Epidermal melanocyte (primary cell): ENCODE measurements around the gene PRDM1.

Source experiments
- DNase-seq: peaks from one replicate; pipeline ENCODE4 v3.0.0; 2011; ENCODE audit warnings: low spot score; ENCODE audit not compliant: insufficient read length

PRDM1 gene

DNA sequence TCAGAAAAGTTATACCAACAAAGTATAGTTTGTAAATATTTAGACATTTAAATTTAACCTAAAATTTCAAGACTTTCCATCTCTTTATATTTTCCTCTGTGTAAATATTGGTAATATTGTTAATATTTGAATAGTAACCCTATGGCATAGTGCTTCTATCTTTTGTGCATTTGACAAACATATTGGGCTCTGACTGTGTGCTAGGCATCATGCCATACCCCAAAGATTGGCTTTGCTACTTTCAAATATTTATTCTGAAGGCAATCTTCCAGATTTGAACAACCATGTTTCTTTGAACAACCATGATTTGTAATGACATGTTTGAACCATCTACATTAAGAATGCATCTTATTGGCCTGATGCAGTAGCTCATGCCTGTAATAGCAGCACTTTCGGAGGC lies 15.5 kb upstream of the PRDM1 start:
- no peak for DNase-seq

- no peak for DNase-seq
These were observed 13.5 kb upstream of the PRDM1 start for GRCh38 chr6:106072501-106073090.

GRCh38 chr6:106074146-106074545 lies 12.0 kb upstream of the PRDM1 start:
- DNase-seq, result no peak

DNA sequence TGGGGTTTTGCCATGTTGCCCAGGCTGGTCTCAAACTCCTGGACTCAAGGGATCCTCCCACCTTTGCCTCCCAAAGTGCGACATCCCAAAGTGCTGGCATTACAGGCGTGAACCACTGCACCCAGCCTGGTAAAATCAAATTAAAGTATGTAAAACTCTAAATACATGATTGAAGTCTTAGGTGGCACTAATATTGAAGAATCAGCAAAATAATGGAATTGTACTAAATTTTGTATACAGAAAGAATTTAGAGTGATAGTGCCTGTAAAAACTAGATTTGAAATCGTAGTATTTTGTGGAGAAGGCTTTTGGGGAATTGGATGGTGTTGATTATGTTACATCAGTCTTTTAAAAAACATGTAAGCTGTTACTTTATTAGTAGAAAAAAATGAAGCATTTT lies 10.0 kb upstream of the PRDM1 start:
- no peak for DNase-seq

DNA sequence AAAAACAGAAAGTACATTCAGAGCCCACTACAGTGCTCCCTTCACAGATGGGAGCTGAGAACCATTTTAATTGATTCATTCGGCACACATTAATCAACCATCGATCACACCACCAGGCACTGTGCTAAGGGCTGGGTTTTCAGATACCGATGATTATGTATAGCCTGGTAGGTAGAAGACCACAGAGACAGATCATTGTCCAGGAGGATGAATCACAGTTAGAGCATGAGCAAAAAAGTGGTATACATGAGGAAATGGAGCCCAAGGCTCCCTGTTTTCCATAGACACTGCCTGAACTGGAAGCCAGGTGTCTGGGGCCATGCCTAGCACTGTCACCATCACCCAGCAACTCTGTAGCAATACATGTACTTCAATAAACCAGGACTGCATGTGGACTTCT lies 9.0 kb upstream of the PRDM1 start:
- DNase-seq, result no peak

GRCh38 chr6:106077881-106078280 lies 8.3 kb upstream of the PRDM1 start:
- DNase-seq, result no peak

GRCh38 chr6:106079961-106080762 lies 6.0 kb upstream of the PRDM1 start:
- DNase-seq, result no peak

DNA sequence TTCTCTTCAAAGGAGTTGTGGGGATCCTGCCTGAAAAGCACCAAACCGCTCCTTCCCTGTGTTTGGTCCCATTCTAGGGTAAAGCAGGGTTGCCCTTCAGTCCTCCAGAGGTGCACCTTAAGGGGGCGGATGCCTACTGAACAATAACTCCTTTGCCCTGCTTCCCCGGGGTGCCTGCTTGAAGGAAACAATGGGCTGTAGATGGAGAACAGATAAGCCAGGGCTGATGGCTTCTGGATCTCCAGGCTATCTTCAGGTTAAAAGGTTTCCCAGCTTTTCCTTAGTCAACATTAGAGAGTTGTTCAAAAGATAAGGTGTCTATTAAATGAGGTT lies 5.4 kb upstream of the PRDM1 start:
- no peak for DNase-seq

DNA sequence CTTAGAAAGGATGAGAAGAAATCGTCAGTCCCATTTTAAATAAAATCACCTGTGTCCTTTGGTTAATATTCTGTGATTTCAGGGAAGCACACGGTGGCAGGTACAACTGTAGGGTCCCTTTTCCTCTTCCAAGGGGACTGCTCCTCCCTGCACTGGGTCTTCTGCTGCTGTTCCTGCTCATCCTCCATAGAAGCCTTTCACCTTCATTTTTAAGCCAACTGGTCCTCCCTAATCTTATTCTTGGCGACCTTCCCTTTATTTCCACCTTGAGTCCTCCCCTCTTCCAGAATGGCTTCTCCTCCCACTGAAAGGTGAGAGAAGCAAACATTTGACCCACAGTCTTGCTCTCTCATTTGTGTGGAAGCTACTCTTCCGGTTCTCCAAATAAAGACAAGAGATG lies 4.4 kb upstream of the PRDM1 start:
- DNase-seq, result no peak

- no peak for DNase-seq
These were observed 3.3 kb upstream of the PRDM1 start for GRCh38 chr6:106082735-106083398.

GRCh38 chr6:106083618-106084017 lies 2.5 kb upstream of the PRDM1 start:
- DNase-seq, result no peak

GRCh38 chr6:106084106-106084988 lies 1.8 kb upstream of the PRDM1 start:
- peak; percentile 38 for DNase-seq

DNA sequence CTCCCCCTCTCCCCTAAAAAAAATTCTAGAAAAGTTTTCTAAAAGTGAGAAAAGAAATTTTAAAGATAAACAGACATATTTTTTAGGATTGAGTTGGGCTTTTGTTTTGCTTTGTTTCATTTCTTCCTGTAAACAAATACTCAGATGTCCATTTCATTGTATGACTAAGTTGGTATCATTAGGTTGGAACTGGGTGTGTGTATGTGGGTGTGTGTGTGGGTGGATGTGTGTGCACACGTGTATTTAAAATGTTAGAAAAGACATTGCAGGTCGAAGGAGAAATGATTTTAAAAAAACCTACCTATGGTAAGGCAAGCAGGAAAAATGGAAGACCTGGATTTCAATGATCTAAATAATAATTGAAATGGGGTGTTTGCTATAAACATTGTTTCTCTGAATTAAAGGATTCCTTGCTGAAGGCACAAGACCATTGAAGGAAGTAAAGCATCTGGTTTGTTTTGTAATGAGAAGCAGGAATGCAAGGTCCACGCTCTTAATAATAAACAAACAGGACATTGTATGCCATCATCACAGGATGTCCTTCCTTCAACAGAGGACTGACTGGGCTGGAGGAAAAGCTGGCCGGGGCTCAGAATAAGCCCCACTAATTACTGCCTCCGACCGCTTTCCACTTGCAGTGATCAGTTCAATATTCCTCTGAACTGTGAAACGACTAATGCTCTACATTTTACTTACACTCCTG lies 996 bp upstream of the PRDM1 start:
- peak; percentile 45 for DNase-seq

DNA sequence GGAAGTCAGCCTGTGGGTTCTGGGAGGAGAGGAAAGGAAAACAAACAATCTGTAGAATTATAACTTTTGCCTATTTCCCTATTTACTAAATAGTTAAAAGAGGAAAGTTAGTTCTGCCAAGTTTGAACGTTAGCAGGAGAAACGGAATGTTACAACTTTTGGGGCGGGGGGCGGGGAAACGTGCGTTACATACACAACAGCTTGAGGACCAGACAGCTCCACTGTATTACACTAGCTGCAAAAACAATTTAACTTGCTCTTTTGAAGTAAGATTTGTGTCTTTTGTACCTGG lies 498 bp upstream of the PRDM1 start:
- DNase-seq, result no peak

- no peak for DNase-seq
These were observed 659 bp downstream of the PRDM1 start for GRCh38 chr6:106086814-106087175.

DNA sequence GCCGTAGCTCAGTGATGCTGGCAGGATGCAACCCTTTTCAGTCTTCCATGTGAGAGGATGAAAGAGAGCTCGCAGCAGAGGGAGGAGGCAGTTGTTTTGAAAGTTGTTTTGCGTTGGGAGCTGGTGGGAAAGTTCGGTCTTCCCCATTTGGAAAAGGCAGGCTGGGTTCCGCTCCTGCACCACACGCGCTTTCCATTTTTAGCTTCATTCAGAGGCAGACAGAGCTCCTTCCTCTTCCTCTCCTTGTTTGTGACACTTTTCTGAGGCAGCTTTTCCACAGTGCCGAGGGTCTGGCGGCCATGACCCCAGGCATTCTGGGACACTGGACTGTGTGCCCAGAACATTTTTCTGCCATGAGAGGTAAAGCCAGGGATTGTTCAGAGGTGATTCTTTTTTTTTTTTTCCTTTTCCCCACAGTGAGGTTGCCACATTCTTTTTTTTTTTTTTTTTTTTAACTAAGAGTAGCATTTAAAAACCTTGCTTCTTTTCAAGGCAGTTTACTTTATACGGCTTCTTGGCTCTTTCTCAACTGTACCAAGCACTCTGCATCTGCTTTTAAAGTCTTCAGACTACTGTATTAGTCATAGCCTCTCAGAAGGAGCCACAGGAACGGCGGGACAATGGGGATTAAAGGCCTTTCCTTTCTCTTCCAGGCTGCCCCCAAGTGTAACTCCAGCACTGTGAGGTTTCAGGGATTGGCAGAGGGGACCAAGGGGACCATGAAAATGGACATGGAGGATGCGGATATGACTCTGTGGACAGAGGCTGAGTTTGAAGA lies 1.6 kb downstream of the PRDM1 start:
- DNase-seq, result no peak

DNA sequence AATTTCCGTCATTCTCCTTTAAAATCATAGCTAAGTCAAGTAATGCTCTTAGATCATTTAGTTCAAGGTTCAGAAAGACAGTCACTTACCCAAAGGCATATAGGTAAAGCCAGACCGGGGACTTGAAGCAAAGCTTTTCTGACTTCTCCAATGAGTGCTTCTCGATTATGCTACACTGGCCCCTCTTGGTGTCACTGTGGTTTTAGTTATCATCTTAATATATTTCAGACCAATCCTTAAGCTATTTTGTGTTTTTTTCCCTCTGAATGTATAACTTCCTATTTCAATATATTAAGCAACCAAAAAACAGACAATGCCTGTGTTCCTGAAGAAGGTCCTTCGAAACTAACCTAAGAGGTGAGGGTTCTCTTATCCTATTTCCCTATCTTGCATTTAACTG lies 3.9 kb downstream of the PRDM1 start:
- DNase-seq, result no peak

GRCh38 chr6:106092279-106092678 lies 6.1 kb downstream of the PRDM1 start:
- no peak for DNase-seq

- DNase-seq, result no peak
These were observed 8.3 kb downstream of the PRDM1 start for GRCh38 chr6:106094261-106094963.

- no peak for DNase-seq
These were observed 8.8 kb downstream of the PRDM1 start for GRCh38 chr6:106094964-106095335.
